Panc1 (cell line): Measurements from ENCODE around the gene PNRC1. TPM values are rescaled to one million over a fixed set of nuclear protein-coding genes. Genes with fewer than 3 reads are reported as not detected.

Experiments used
- ATAC-seq: fragments of 200-7000 bp; cut with Tn5 transposase; 2 replicates; pipeline ENCODE4 v1.9.1; 2020; ENCODE audit warnings: mild to moderate bottlenecking, moderate library complexity
- BruUV-seq: library from RNA; stranded (reverse); fragments of 400-500 nt; replicated peaks from 2 replicates; lab custom pipeline; 2021; lab: Mats Ljungman, UMichigan
- CTCF ChIA-PET: fragments of 300-600 bp; sonication (Branson Sonifier 250); formaldehyde crosslinking; loops from one replicate; lab custom pipeline; 2022; ENCODE audit warnings: antibody characterized with exemption; lab: Charles Lee
- POLR2A ChIA-PET: fragments of 300-600 bp; sonication (Branson Sonifier 250); formaldehyde crosslinking; loops from one replicate; lab custom pipeline; 2022; ENCODE audit warnings: antibody characterized with exemption; lab: Charles Lee
- DNase-seq: peaks from one replicate; pipeline ENCODE4 v3.0.0-alpha.2; 2010; ENCODE audit warnings: low read depth, low spot score
- H3K27ac ChIP-seq: 2 replicates; pipeline ENCODE4 v1.5.1; 2011; ENCODE audit warnings: mild to moderate bottlenecking, low read length, inconsistent platforms
- H3K27me3 ChIP-seq: fragments of 200-500 bp; sonication (Bioruptor generic); 2 replicates; pipeline ENCODE4 v1.6.0; 2014; ENCODE audit warnings: low read length, inconsistent platforms; ENCODE audit not compliant: control insufficient read depth, insufficient read depth
- H3K36me3 ChIP-seq: fragments of 200-500 bp; sonication (Bioruptor generic); 2 replicates; pipeline ENCODE4 v1.5.1; 2014; ENCODE audit warnings: inconsistent platforms, mild to moderate bottlenecking, low read length, moderate library complexity; ENCODE audit not compliant: control insufficient read depth, insufficient read depth
- H3K4me1 ChIP-seq: 2 replicates; pipeline ENCODE4 v1.5.1; 2011; ENCODE audit warnings: inconsistent platforms, mild to moderate bottlenecking, low read length, moderate library complexity; ENCODE audit not compliant: control insufficient read depth, insufficient read depth
- H3K4me3 ChIP-seq, 2 experiments: 2 replicates each; pipeline ENCODE4 v1.5.1; 2011 to 2012; ENCODE audit warnings: low read depth in 2 of 2, low read length in 2 of 2, mild to moderate bottlenecking in 2 of 2, inconsistent platforms in 1 of 2, moderate library complexity in 1 of 2
- H3K9me3 ChIP-seq: fragments of 200-500 bp; sonication (Bioruptor generic); 2 replicates; pipeline ENCODE4 v1.5.1; 2014; ENCODE audit warnings: low read depth, mild to moderate bottlenecking, inconsistent platforms, low read length, moderate library complexity; ENCODE audit not compliant: control insufficient read depth, insufficient read depth
- CTCF ChIP-seq: fragments of 450-650 bp; IDR thresholded peaks from 2 replicates; pipeline ENCODE4 v1.5.1; 2017; ENCODE audit warnings: mild to moderate bottlenecking
- POLR2AphosphoS5 ChIP-seq: IDR thresholded peaks from 2 replicates; pipeline ENCODE4 v1.6.1; 2012; ENCODE audit warnings: mild to moderate bottlenecking, low read depth, low read length, moderate library complexity
- REST ChIP-seq, 2 experiments: IDR thresholded peaks; 2 replicates each; pipeline ENCODE4 v1.6.1; 2011 to 2012; ENCODE audit warnings: low read depth in 2 of 2, control low read depth in 1 of 2, low read length in 1 of 2, mild to moderate bottlenecking in 1 of 2, moderate library complexity in 1 of 2; ENCODE audit not compliant: insufficient read depth in 1 of 2
- SIN3A ChIP-seq: IDR thresholded peaks from 2 replicates; pipeline ENCODE4 v1.6.1; 2012; ENCODE audit warnings: low read depth, mild to moderate bottlenecking, low read length, moderate library complexity, borderline replicate concordance; ENCODE audit not compliant: insufficient read depth
- TCF7L2 ChIP-seq: IDR thresholded peaks from 2 replicates; pipeline ENCODE4 v1.6.1; 2011; ENCODE audit warnings: mild to moderate bottlenecking, low read depth, low read length, inconsistent platforms
- in situ Hi-C: cut with HindIII; loops from 2 replicates; pipeline ENCODE4 v1.10.0; 2016; ENCODE audit warnings: low sequenced_read_pairs, low pct_unique_long_range_greater_than_20kb
- intact Hi-C: fragments of 100-400 bp; cut with micrococcal nuclease; formaldehyde crosslinking; loops from one replicate; pipeline ENCODE4 v1.10.0; 2022; ENCODE audit not compliant: unreplicated experiment
- total RNA-seq: library from RNA; stranded (reverse); gene quantifications from one replicate; pipeline ENCODE4 v1.2.1, GENCODE V29; 2021; ENCODE audit not compliant: unreplicated experiment

The PNRC1 gene
- total RNA-seq, 1 experiment from 2014 or later, result 63.5 TPM

- Histone ChIP-seq H3K4me1 (no peaks in the 10 kb centered on the region), H3K27me3 (no peaks in the 10 kb centered on the region), H3K36me3 (no peaks in the 10 kb centered on the region), H3K4me3 (no peak overlapping the region), H3K27ac (no peak overlapping the region), H3K9me3 (no peaks in the 10 kb centered on the region)
- no peak for ATAC-seq
- in situ Hi-C loops, result no loop called here
- POLR2A ChIA-PET, result no interaction called here
- CTCF ChIA-PET, result no interaction called here
- intact Hi-C loops, result no loop called here
- BruUV-seq, result no TSS peak
- DNase-seq, result no peak
- TF ChIP-seq TCF7L2 (no peak), CTCF (no peak), POLR2AphosphoS5 (no peak), SIN3A (no peak), REST (IDR thresholded peaks at IDR 0.05; ENCODE audit: insufficient read depth in 1 of 2, low read depth in 2 of 2, low read length in 1 of 2) (no peak)
Observed at GRCh38 chr6:89071036-89071435, 9.5 kb upstream of the PNRC1 start.

GRCh38 chr6:89073014-89073620 lies 7.4 kb upstream of the PNRC1 start:
- no peak for TF ChIP-seq SIN3A
- TF ChIP-seq TCF7L2, result no peak
- TF ChIP-seq POLR2AphosphoS5, result no peak
- no peak for TF ChIP-seq REST (IDR thresholded peaks at IDR 0.05; ENCODE audit: insufficient read depth in 1 of 2, low read depth in 2 of 2, low read length in 1 of 2)
- no peak for TF ChIP-seq CTCF
- CTCF ChIA-PET, result no interaction called here
- Histone ChIP-seq H3K27ac (no peak overlapping the region), H3K4me3 (no peak overlapping the region), H3K4me1 (no peaks in the 10 kb centered on the region), H3K36me3 (no peaks in the 10 kb centered on the region), H3K9me3 (no peaks in the 10 kb centered on the region), H3K27me3 (no peaks in the 10 kb centered on the region)
- intact Hi-C loops, result no loop called here
- DNase-seq (no peak), ATAC-seq (no peak)
- POLR2A ChIA-PET, result interaction anchor here (0.6 kb wide), 1 partner anchor 76 kb away, joined by 3 read pairs; no protein-coding TSS in a partner anchor
- BruUV-seq, result no TSS peak
- in situ Hi-C loops, result no loop called here
